Nucleus accumbens (tissue), 56 donors: ENCODE measurements around the gene SLC31A1.
"Not testable (repeated sequence)": the region's sequence is repeated elsewhere in the genome, so short reads cannot be mapped to it uniquely, and the experiment has no call there.

Source experiments
- DNase-seq, 56 donors: peaks; one replicate each; lab custom pipeline; 2025; lab: John Stamatoyannopoulos, UW

SLC31A1 gene

GRCh38 chr9:113258282-113258681, 36.9 kb downstream of the SLC31A1 start:
- no peak for DNase-seq

DNA sequence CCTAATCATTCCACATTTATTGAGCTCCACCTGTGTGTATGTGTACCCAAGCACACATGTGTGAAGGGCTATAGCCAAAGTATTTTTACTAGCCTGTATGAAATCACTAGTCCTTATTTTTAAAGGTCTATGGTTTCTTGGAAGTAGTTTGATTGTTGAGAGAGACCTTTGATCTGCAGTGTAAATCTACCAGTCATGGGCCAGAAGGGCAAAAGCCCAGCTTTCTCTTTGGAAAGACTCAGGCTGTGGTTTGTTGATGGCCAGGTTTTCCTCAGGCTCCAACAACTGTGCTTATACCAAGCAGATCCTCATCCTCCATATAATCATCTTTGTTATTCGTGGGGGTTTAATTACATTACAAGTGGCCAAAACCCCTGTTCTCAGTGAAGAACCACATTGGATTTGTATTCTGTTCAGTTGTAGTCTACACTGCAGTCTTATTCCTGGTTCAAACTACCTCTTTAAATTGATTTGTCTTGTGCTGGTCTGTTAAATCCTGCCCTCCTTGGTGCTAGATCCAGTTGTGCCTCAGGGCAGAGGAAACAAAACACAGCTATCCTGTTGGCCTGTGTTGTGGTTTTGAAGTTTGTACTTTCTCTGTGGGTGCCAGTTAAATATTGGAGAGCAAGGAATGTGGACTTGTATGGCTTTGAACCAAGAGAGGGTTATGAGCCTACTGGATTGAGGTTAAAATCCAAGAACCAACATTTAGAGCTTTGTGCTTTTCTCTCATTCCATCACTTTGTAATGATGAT, 40.8 kb downstream of the SLC31A1 start:
- DNase-seq = no peak

GRCh38 chr9:113266174-113266573, 44.8 kb downstream of the SLC31A1 start:
- no peak for DNase-seq

DNA sequence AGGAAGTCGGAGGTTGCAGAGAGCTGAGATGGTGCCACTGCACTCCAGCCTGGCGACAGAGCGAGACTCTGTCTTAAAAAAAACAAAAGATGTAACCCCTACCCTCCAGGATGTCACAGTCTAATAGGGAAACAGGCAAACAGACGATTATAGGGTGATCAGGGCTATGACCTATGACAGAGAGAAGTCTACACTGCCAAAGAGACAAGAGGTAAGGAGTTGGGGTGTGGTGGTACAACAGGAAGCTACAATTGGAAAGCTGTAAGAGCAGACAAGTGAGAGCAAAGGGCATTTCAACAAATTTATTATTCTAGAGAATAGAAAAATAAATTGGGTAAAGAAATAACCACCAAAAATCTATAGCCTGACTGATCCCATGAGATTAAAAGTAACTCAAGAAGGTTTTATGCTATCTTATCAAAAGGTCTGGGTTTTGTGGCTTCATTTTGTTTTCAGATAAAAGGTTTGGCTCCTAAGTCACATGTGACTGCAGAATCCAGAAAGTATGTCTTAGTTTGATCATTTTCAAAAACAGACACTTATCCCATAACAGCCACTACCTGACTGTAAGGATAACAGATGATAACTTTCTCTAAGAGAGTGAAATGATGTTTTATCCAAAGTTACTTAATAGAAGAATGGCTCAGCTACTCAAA, 46.7 kb downstream of the SLC31A1 start:
- no peak for DNase-seq

DNA sequence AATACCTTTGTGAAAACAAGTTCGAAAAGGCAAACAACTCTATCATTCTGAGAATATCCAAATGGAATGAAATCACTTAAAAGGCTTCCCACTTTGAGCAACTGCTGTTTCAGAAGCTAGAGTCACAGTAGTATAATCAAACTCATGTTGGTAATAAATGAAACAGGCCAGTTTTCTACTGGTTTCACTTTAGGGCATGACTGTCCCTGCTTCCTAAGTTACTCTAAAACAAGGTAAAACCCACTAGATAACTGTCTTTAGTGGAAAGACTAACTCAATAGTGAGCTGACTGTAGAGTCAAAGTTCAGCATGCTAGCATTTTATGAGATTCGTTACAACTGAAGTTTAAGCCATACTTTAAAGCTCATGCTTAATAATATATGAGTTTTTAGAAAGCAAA, 48.0 kb downstream of the SLC31A1 start:
- DNase-seq = no peak

- no peak for DNase-seq
Measured at GRCh38 chr9:113269871-113270270, 48.5 kb downstream of the SLC31A1 start.

GRCh38 chr9:113274474-113275156, 53.3 kb downstream of the SLC31A1 start:
- peak in 1 of 56 donors; percentile 47 for DNase-seq

DNA sequence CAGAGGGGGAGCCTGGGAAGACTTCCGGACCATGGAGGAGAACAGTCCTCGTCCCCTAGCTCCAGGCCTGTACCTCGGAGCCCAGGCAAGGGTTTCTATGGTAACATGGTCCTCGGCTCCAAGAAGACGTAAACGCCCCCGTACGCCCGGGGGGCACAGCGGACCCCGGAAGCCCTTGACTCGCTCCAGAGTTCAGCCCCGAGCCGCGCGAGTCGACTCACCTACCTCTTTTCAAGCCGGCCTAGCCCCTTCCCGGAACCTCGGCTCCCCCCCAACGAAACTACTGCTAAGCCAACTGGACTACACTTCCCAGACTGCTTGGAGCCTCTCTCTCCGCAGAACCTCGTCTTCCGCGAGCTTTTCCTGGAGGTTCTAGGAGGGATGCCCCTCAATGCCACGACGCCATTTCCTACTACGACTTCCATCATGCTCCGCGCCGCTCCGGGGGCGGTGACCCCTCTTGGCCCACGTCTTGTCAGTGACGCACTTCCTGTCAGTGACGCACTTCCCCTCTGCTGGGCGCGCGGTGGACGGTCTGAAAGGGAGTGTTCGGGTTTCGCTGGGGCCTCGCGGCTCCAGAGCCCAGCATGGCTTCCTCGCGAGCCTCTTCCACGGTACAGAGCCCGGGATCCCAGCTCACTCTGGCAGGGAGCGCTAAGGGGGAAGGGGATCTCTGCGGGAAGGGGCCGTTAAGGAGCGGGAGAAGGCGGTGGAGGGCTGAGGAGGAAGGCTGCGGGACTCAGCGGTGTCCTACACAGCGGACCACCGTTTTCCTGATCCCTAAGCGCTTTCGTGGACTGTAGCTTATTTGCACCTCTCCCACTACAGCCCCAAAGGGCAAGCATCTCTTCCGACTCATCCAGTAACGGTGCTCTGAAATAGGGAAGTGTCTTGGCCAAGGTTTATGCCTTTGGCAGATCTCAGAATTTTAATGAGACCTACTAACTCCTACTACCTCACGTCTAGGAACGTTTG, 54.1 kb downstream of the SLC31A1 start, which contains the start of the genes CDC26 and PRPF4:
Gene CDC26, minus strand, starts transcription at position 416 of the 975 bp plus-strand sequence. CDS start 3,065 bp downstream, outside the sequence.
Gene PRPF4, plus strand, starts transcription at position 502 of the 975 bp plus-strand sequence. Its CDS starts 86 bp downstream, at position 588.
- DNase-seq = peak; percentile 78 to 98 (median 96)

GRCh38 chr9:113278840-113279239, 57.5 kb downstream of the SLC31A1 start:
- DNase-seq = no peak

GRCh38 chr9:113281356-113281755, 60.0 kb downstream of the SLC31A1 start:
- DNase-seq = no peak

GRCh38 chr9:113289091-113289490, 67.7 kb downstream of the SLC31A1 start:
- no peak for DNase-seq

GRCh38 chr9:113290052-113290607, 68.8 kb downstream of the SLC31A1 start:
- DNase-seq = no peak

- no peak for DNase-seq
Measured at GRCh38 chr9:113293285-113293878, 72.0 kb downstream of the SLC31A1 start.

DNA sequence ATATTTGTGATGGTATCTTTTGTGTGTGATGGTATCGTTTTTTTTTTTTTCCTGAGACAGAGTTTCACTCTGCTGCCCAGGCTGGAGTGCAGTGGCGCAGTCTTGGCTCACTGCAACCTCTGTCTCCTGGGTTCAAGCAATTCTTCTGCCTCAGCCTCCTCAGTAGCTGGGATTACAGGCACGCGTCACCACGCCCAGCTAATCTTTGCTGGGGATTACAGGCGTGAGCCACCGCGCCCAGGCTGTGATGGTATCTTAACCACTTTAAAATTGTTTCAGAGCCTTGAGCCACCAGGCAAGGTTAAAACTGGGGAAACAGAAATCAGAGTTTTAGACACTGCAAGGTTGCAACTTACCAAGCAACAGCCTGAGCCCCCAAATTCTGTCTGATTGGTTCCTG, 74.9 kb downstream of the SLC31A1 start:
- not testable (repeated sequence) for DNase-seq

- no peak for DNase-seq
Measured at GRCh38 chr9:113296796-113297558, 75.6 kb downstream of the SLC31A1 start.

GRCh38 chr9:113298311-113298710, 77.0 kb downstream of the SLC31A1 start:
- no peak for DNase-seq

- no peak for DNase-seq
Measured at GRCh38 chr9:113298924-113299770, 77.8 kb downstream of the SLC31A1 start.
